NCI-H82 treated with DMSO at 0.1 percent for 48 hours (cell line): Measurements from ENCODE around the gene FXYD7.
A peak's percentile ranks its signal among the peaks of the same experiment; 100 is the strongest.
"Not testable (repeated sequence)": the region's sequence is repeated elsewhere in the genome, so short reads cannot be mapped to it uniquely, and the experiment has no call there.

Source experiments
- DNase-seq: peaks from one replicate; lab custom pipeline; 2025; ENCODE audit not compliant: unreplicated experiment; lab: John Stamatoyannopoulos, UW

The FXYD7 gene

GRCh38 chr19:35142606-35143230, 337 bp upstream of the FXYD7 start:
- DNase-seq, result peak; percentile 23

- DNase-seq, result no peak
Measured at GRCh38 chr19:35143818-35144217, 763 bp downstream of the FXYD7 start.

DNA sequence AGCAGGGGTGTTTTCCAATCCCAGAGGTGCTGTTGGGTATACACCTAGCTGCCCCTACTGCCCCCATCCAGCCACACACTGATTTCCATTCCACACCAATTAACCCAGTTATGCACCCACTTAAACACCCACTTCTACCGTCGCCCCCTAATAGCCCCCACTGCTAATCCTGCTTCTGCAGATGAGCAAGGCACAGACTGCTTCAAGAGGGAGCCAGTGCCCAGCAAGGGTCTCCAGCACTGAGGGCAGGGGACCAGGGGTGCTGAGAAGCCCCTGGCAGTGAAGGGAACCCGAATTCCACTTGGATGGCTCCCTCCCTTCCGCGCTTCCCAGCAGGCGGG, 1.2 kb downstream of the FXYD7 start:
- no peak for DNase-seq

DNA sequence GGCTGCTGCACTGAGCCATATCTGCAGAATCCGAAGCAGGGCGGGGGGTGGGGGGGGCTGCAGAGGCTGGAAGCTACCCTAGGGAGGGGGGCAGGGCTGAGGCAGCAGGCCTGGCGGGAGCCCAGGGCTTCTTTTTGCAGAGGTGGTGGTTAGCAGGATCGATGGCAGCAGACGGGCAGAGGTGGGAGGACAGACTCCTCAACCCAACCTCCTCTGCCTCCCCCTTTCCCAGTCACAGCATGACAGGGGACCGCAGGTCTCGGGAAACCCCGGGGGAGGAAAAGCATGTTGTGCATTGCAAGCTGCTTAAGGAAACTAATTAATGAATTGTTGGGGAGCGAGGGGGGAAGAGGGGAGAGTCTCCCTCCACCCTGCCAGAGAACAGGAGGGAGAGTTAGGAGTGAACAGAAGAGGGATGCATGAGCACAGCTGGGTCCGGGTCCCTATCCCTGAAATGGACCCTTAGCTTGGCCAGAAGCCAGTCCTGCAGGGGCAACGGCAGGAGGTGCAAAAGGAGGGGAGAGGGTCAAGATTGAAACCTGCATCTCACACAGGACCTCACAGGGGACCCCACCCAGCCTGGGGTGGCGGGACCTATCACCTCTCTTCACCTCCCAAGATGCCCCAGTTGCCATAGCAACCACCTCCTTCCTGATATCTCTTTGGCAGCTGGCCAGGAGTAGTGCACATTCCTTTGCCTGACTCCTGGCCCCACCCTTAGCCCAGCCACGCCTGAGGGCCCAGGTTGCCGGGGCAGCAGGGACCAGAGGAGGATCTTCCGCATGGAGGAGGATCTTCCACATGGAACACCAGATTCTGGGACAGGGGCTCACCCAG, 1.8 kb downstream of the FXYD7 start:
- DNase-seq, result no peak

GRCh38 chr19:35146746-35147459, 3.8 kb downstream of the FXYD7 start:
- DNase-seq, result no peak

DNA sequence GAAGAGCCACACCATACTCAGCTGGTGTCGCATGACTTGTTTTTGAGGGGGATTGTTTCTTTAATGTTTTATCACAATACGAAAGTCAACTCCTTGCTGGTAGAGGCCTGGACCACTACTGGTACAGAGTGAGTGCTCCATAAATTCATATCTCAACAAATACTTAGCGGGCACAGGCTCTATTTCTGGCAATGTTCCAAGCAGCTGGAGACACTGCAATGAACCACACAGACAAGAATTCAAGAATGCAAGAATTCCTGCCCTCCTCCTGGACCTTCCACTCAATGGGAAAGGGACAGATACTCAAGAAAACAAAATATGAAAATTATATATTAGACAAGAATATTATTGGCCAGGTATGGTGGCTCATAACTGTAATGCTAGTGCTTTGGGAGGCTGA, 6.4 kb downstream of the FXYD7 start:
- no peak for DNase-seq

GRCh38 chr19:35150445-35150844, 7.4 kb downstream of the FXYD7 start:
- no peak for DNase-seq

DNA sequence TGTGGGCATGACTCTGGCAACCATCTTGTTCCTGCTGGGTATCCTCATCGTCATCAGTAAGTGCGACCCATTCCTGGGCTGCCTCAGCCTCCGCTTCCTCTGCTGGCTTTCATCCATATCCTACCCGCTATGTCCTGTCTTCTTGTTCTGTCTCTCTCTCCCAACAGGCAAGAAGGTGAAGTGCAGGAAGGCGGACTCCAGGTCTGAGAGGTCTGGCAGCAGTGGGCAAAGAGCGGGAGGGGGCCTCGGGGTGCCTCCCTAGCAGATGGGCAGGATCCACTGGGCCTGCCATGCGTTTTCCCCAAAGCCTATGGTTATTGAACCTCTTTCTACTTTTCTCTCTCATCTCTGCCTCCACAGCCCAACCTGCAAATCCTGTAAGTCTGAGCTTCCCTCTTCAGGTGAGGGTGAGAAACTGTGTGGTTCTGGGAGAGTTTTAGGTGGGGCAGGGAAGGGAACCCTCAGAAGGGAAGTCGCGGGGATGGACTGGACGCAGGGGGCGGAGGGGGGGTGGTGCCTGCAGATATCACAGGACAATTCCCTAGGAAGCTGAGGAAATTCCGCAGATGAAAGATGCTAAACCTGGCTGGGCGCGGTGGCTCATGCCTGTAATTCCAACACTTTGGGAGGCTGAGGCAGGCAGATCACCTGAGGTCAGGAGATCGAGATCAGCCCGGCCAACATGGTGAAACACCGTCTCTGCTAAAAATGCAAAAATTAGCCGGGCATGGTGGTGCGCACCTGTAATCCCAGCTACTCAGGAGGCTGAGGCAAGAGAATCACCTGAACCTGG, 8.4 kb downstream of the FXYD7 start:
- DNase-seq, result no peak

DNA sequence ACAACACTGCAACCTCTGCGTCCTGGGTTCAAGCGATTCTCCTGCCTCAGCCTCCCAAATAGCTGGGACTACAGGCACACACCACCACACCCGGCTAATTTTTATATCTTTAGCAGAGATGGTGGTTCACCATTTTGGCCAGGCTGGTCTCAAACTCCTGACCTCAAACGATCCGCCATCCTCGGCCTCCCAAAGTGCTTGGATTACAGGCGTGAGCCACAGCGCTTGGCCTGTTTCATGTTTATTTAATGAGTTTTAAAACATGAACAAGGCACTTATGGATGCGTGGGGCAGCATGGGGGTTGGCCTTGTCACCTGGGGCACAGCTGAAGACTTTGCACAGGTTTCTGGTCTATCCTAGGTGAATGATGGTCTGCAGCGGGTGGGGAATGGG, 10.1 kb downstream of the FXYD7 start:
- not testable (repeated sequence) for DNase-seq

- DNase-seq, result no peak
Measured at GRCh38 chr19:35153701-35154524, 10.9 kb downstream of the FXYD7 start.

DNA sequence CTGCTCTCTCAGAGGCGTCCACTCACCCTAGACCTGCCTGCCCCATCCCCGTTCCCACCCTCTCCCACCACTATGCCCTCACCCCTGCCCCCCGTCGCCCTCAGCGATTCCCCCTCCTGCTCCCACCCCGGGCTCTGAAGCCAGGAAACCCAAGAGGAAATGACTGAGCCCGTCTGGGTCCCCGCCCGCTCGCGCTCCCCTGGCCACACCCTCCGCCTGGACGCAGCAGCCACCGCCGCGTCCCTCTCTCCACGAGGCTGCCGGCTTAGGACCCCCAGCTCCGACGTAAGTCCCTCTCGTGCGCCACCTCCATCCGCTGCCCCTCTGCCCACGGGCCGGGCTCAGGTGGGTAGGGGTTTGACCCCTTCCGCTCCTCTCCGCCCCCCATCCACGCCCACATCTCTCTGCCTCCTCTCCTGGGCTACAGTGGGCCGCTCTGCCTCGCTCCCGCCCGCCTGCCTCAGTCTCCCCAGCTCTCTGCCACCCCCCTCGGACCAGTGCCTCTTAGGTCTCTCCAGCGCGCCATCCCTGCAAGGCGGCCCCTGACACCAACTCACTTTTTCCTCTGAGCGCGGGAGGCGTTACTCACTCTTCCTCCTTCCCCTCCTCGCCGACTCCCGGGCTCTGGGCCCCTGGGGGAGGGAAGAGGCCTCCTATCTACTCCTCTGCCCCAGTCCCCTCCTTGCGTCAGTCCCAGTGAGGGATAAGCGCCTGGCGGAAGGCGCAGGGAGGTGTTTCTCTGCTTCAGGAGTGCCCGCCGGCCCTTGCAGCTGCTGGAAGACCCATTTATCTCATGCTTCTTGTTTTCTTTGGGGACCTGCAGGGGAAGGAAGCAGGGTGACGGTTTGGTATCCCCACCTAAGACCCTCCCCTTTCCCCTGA, 11.7 kb downstream of the FXYD7 start, which contains the start of gene FXYD5:
Gene FXYD5, plus strand, starts transcription at position 211 of the 882 bp plus-strand sequence. CDS start 816 bp downstream, outside the sequence.
- DNase-seq, result no peak

DNA sequence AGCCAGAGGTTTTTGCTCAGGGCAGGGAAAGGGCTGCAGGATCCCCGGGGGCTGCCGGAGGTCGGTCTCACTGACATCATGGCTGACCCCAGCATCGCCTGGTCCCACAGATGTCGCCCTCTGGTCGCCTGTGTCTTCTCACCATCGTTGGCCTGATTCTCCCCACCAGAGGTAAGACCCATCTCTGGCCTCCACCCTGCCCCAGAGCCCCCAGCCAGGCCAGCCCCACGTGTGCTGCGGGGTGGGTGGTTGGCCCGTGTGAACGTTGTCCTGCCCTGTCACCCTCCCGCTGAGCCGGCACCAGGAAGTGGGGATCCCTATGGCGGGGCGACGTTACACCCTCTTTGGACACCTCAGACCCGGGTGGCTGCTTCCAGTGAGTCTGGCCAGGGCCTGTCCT, 12.4 kb downstream of the FXYD7 start:
- DNase-seq, result no peak

DNA sequence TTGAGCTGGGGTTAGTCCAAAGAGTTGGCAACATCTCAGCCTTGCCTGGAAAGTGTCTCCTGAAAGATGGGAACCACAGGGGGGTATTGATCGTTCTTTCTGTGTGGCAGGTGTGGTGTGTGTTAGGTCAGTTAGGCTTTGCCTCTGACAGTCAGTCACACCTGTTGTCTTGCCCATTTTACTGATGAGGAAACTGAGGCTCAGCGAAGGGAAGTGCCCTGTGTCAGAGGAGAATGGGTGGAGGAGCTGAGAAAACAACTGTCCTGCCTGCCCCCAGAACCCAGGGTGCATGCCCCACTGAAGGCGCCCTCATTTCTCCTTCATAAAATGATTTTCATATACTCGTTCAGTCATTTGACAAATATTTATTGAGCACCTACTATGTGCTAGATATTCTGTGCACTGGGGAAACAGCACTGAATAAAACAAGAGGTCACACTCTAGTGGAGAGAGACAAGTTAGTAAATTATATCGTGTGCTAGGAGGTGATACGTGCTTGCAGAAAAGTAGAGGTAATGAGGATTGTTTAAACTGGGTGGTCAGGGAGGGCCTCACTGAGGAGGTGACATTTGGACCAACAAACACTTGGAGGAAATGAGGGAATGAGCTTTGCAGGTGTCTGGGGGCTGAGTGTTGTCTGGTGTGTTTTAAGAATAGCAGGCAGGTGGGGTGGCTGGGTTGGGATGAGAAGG, 13.1 kb downstream of the FXYD7 start:
- no peak for DNase-seq

DNA sequence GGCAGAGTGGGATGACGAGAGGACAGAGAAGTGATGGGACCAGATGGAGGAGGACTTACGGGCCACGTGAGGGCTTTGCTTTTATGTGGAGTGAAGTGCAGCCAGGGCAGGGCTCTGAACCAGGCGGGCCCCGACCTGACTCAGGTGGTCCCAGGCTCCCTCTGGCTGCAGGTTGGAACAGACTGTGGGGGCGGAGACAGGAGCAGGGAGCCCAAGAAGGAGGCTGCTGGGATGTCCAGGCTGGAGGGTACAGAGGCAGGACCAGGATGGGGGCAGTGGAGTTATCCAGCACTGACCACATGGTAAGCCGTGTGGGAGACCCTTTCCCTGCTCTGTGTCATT, 13.6 kb downstream of the FXYD7 start:
- no peak for DNase-seq

DNA sequence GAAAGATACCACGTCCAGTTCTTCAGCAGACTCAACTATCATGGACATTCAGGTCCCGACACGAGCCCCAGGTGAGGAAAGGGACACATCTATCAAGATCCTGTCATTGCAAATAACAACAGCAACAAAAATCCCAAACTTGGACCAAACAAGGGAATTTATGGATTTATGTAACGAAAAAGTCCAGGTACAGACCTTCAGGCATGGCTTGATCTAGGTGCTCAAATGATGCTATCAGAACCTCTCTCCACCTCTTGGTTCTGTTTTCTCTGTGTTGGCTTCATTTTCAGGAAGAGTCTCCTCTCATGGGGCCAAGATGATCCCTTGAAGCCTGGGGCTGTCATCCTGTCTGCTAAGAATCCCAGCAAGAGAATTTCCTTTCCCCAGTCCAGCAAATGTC, 14.4 kb downstream of the FXYD7 start:
- no peak for DNase-seq

- no peak for DNase-seq
Measured at GRCh38 chr19:35159606-35160005, 16.6 kb downstream of the FXYD7 start.

DNA sequence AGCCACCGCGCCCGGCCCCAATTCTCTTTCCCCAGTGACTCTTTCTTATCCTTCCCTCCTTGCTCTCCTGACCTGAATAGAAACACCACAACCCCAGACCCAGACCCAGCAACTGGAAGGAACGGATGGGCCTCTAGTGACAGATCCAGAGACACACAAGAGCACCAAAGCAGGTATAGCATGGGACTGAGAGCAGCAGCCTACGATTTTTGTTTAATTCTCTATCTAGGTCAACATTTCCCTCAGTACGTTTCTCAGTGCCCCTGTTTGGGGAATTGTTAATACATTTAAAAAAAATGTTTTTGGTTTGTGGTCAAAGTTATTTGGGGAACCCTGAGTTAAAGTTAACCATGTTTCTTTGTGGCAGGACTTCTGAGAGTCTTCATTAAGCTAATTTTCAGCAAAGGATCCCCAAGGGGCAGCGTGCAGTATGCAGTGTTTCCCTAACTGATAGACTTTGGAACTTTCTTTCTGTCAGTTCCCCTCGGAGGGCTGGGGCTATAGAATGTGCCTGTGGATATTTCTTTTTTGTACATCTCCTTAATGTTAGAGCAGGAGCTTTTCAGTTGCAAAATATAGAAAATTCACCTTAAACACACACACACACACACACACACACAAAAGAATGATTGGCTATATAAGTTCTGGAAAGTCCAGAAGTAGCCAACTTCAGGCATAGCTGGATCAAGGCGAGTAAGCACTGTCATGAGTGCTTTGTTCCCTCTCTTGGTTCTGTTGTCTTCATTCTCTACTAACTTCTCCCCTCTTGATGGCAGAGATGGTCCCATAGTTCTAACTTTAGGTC, 17.8 kb downstream of the FXYD7 start:
- no peak for DNase-seq

GRCh38 chr19:35161434-35161743, 18.3 kb downstream of the FXYD7 start:
- no peak for DNase-seq
